HG02759 (cell line): ENCODE measurements around the gene TM4SF1.

Source experiments
- ATAC-seq: cut with Tn5 transposase; IDR thresholded peaks from one replicate; pipeline ENCODE4 v1.9.1; 2021; ENCODE audit warnings: mild to moderate bottlenecking, moderate library complexity; ENCODE audit not compliant: unreplicated experiment

TM4SF1 gene

GRCh38 chr3:149375501-149376196 is 1.8 kb downstream of the TM4SF1 start:
- no peak for ATAC-seq

GRCh38 chr3:149374793-149375500 is 2.5 kb downstream of the TM4SF1 start:
- ATAC-seq = no peak

GRCh38 chr3:149374391-149374790 is 3.1 kb downstream of the TM4SF1 start:
- no peak for ATAC-seq

- no peak for ATAC-seq
Measured at GRCh38 chr3:149373235-149374125, 4.0 kb downstream of the TM4SF1 start.

- no peak for ATAC-seq
Measured at GRCh38 chr3:149371723-149372114, 5.7 kb downstream of the TM4SF1 start.

GRCh38 chr3:149371001-149371722 is 6.3 kb downstream of the TM4SF1 start:
- ATAC-seq = no peak

- ATAC-seq = no peak
Measured at GRCh38 chr3:149369991-149370866, 7.2 kb downstream of the TM4SF1 start.

GRCh38 chr3:149368674-149369497 is 8.6 kb downstream of the TM4SF1 start:
- ATAC-seq = no peak

- ATAC-seq = no peak
Measured at GRCh38 chr3:149368201-149368673, 9.2 kb downstream of the TM4SF1 start.

GRCh38 chr3:149366941-149367840 is 10.3 kb downstream of the TM4SF1 start:
- no peak for ATAC-seq

- ATAC-seq = no peak
Measured at GRCh38 chr3:149366031-149366430, 11.4 kb downstream of the TM4SF1 start.

- ATAC-seq = no peak
Measured at GRCh38 chr3:149364624-149365023, 12.8 kb downstream of the TM4SF1 start.

GRCh38 chr3:149363053-149363452 is 14.4 kb downstream of the TM4SF1 start:
- no peak for ATAC-seq

- ATAC-seq = no peak
Measured at GRCh38 chr3:149362366-149362765, 15.1 kb downstream of the TM4SF1 start.

GRCh38 chr3:149356630-149357029 is 20.8 kb downstream of the TM4SF1 start:
- no peak for ATAC-seq

GRCh38 chr3:149356044-149356592 is 21.3 kb downstream of the TM4SF1 start:
- no peak for ATAC-seq

GRCh38 chr3:149353581-149354184 is 23.8 kb downstream of the TM4SF1 start:
- no peak for ATAC-seq
